OCI-LY3 (cell line): ENCODE data around the gene ST8SIA1.

Experiments
- H2AFZ ChIP-seq: fragments of 200-600, 300-600 bp; shearing (Covaris generic); 2 replicates; pipeline ENCODE4 v1.6.0; 2014; ENCODE audit warnings: antibody characterized with exemption, low read depth, low read length
- H3K27ac ChIP-seq: fragments of 200-600, 300-600 bp; sonication (generic); 2 replicates; pipeline ENCODE4 v1.5.1; 2014; ENCODE audit warnings: mild to moderate bottlenecking, low read length, moderate library complexity, mixed read lengths
- H3K27me3 ChIP-seq: fragments of 200-600, 300-600 bp; sonication (generic); 2 replicates; pipeline ENCODE4 v1.6.1; 2014; ENCODE audit warnings: low read depth, low read length, mixed read lengths
- H3K36me3 ChIP-seq: fragments of 200-600, 300-600 bp; sonication (generic); replicated peaks from 2 replicates; pipeline ENCODE3; 2014; ENCODE audit warnings: low read depth, low read length, mixed read lengths
- H3K4me1 ChIP-seq: fragments of 300-600, 200-600 bp; sonication (generic); 2 replicates; pipeline ENCODE4 v1.6.1; 2014; ENCODE audit warnings: low read length, mixed read lengths
- H3K4me2 ChIP-seq: fragments of 200-600, 300-600 bp; sonication (generic); 2 replicates; pipeline ENCODE4 v1.6.1; 2014; ENCODE audit warnings: low read length, mixed read lengths
- H3K4me3 ChIP-seq: fragments of 300-600, 200-600 bp; sonication (generic); 2 replicates; pipeline ENCODE4 v1.5.1; 2014; ENCODE audit warnings: antibody characterized with exemption, mild to moderate bottlenecking, low read length, moderate library complexity
- H3K79me2 ChIP-seq: fragments of 300-600, 200-600 bp; shearing (Covaris generic); 2 replicates; pipeline ENCODE4 v1.6.1; 2014; ENCODE audit warnings: mild to moderate bottlenecking, low read length, mixed read lengths
- H3K9ac ChIP-seq: fragments of 300-600, 200-600 bp; shearing (Covaris generic); 2 replicates; pipeline ENCODE4 v1.6.0; 2014; ENCODE audit warnings: mild to moderate bottlenecking, low read length, moderate library complexity
- H3K9me3 ChIP-seq: fragments of 200-600, 300-600 bp; shearing (Covaris generic); 2 replicates; pipeline ENCODE4 v1.6.1; 2014; ENCODE audit warnings: low read length, mixed read lengths; ENCODE audit not compliant: insufficient read depth
- H4K20me1 ChIP-seq: fragments of 200-600, 300-600 bp; sonication (generic); 2 replicates; pipeline ENCODE4 v1.6.1; 2016; ENCODE audit warnings: low read length, mixed read lengths; ENCODE audit not compliant: insufficient read depth
- EZH2phosphoT487 ChIP-seq: fragments of 200-600 bp; shearing (Covaris generic); IDR thresholded peaks from 2 replicates; pipeline ENCODE4 v1.6.1; 2018; ENCODE audit warnings: antibody characterized with exemption, mixed run types, low read depth
- TF ChIP-seq, protein P1 (sequence below): fragments of 200-600, 300-600 bp; sonication (generic); IDR thresholded peaks from 2 replicates; pipeline ENCODE4 v1.5.1; 2014; ENCODE audit warnings: antibody characterized with exemption, low read length, low read depth

Gene ST8SIA1

DNA sequence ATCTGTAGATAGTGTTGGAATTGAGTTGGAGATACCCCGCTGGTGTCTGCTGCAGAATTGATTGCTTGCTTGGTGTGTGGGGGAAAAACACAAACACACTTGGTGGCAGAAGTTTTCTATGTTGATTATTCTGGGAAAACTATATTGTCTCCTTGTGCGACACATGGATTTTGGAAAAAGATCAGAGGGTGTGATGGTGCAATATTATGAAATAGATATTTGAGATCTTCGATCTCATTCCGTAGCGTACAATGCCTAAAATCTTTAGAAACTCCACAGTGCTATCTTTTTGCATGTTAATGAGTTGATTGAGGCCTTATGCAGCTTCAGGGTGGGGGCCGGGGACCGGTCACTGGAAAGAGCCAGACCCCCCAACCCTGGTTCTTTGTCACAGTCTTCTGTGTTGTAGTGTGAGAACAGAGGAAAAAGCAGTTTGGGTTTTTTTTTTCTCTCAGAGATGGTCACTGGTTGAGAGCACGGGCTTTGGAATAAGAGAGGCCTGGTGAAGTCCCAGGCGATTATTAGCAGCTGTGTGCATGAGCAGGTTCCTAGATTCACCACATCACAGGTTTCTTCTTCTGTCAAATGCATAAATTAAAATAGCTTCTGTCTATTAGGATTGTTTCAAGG, 88.2 kb downstream of the ST8SIA1 start:
- Histone ChIP-seq H4K20me1 (no peaks in the 10 kb centered on the region), H3K4me2 (no peak overlapping the region), H3K27me3 (no peaks in the 10 kb centered on the region), H3K9ac (no peak overlapping the region), H3K4me1 (no peaks in the 10 kb centered on the region), H3K27ac (no peak overlapping the region), H2AFZ (no peak overlapping the region), H3K4me3 (no peak overlapping the region), H3K36me3 (no peaks in the 10 kb centered on the region), H3K79me2 (no peaks in the 10 kb centered on the region), H3K9me3 (no peaks in the 10 kb centered on the region)
- no peak for TF ChIP-seq EZH2phosphoT487
- TF ChIP-seq, protein P1, sequence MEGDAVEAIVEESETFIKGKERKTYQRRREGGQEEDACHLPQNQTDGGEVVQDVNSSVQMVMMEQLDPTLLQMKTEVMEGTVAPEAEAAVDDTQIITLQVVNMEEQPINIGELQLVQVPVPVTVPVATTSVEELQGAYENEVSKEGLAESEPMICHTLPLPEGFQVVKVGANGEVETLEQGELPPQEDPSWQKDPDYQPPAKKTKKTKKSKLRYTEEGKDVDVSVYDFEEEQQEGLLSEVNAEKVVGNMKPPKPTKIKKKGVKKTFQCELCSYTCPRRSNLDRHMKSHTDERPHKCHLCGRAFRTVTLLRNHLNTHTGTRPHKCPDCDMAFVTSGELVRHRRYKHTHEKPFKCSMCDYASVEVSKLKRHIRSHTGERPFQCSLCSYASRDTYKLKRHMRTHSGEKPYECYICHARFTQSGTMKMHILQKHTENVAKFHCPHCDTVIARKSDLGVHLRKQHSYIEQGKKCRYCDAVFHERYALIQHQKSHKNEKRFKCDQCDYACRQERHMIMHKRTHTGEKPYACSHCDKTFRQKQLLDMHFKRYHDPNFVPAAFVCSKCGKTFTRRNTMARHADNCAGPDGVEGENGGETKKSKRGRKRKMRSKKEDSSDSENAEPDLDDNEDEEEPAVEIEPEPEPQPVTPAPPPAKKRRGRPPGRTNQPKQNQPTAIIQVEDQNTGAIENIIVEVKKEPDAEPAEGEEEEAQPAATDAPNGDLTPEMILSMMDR = no peak

DNA sequence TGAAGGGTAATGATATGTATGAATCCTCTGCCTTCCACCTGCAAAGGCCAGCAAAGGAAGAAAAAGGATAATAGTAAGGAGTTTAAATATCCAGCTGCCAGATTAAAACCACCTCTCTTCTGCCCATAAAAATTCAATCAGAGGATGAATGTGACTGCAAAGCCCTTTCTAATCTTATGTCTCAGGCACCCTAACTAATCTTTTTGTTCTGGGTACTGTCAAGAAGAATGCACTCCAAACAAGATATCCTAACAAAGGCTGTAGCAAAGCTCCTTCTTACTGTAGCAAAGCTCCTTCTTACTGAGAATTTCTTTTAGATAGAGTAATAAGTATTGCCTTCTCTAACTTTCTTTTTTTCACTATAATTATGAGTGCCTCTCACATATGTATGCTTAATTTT, 91.8 kb downstream of the ST8SIA1 start:
- no peak overlapping the region for H3K27ac ChIP-seq
- H4K20me1 ChIP-seq = no peaks in the 10 kb centered on the region
- H3K9me3 ChIP-seq = 0 out of 2 replicates have a peak, but pooled peaks cover 4% of the 10 kb centered on the region
- H3K4me3 ChIP-seq = no peak overlapping the region
- no peak overlapping the region for H2AFZ ChIP-seq
- no peak overlapping the region for H3K4me2 ChIP-seq
- no peaks in the 10 kb centered on the region for H3K79me2 ChIP-seq
- H3K9ac ChIP-seq = no peak overlapping the region
- no peak for TF ChIP-seq EZH2phosphoT487
- no peaks in the 10 kb centered on the region for H3K4me1 ChIP-seq
- H3K36me3 ChIP-seq = no peaks in the 10 kb centered on the region
- H3K27me3 ChIP-seq = no peaks in the 10 kb centered on the region

DNA sequence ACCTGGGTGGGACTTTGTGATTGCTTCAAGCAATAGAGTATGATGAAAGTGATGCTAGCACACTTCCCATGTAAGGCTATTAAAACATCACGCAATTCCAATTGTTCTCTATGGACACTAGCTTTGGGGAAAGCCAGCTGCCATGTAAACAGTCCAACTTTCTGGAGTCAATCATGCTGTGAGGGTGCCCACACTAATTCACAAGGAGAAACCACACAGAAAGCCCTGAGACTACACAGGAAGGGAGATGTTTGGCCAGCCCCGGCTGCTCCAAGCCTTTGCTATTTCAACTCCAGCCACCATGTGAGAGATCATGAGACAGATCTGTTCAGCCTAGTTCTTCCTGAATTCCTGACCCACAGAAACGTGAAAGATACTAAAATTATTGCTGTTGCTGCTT, 96.3 kb downstream of the ST8SIA1 start:
- no peaks in the 10 kb centered on the region for H3K4me1 ChIP-seq
- no peak for TF ChIP-seq EZH2phosphoT487
- H4K20me1 ChIP-seq = no peaks in the 10 kb centered on the region
- 0 out of 2 replicates have a peak, but pooled peaks cover 4% of the 10 kb centered on the region for H3K9me3 ChIP-seq
- no peak overlapping the region for H3K9ac ChIP-seq
- H3K4me2 ChIP-seq = no peak overlapping the region
- no peaks in the 10 kb centered on the region for H3K27me3 ChIP-seq
- H3K79me2 ChIP-seq = no peaks in the 10 kb centered on the region
- H2AFZ ChIP-seq = no peak overlapping the region
- no peak overlapping the region for H3K4me3 ChIP-seq
- H3K27ac ChIP-seq = no peak overlapping the region
- no peaks in the 10 kb centered on the region for H3K36me3 ChIP-seq

DNA sequence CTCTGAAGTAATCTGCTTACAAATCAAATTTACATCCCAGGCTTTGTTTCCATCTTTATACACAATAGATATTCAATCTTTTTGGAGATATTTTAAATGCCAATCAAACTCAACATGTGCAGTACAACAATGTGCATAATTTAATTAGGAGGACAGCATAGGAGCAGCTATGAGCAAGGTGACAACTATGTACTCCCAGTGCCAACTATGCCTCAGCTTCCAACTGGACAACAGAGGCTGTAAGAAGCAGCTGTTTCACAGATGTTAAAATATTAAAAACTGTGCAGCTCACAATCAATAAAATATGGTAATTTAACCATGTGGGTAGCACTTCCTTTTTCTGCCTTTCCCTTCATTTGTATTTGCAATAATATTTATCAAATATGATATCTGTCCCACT, 99.9 kb downstream of the ST8SIA1 start:
- H3K4me3 ChIP-seq = no peak overlapping the region
- no peaks in the 10 kb centered on the region for H4K20me1 ChIP-seq
- H3K9me3 ChIP-seq = no peaks in the 10 kb centered on the region
- no peaks in the 10 kb centered on the region for H3K79me2 ChIP-seq
- TF ChIP-seq, protein P1 = no peak
- no peak for TF ChIP-seq EZH2phosphoT487
- H3K36me3 ChIP-seq = no peaks in the 10 kb centered on the region
- H3K4me1 ChIP-seq = peaks cover 3% of the 10 kb centered on the region; the same call in 1 of the 2 replicates
- no peak overlapping the region for H3K9ac ChIP-seq
- no peaks in the 10 kb centered on the region for H3K27me3 ChIP-seq
- no peak overlapping the region for H3K27ac ChIP-seq
- H2AFZ ChIP-seq = no peak overlapping the region
- H3K4me2 ChIP-seq = no peak overlapping the region

DNA sequence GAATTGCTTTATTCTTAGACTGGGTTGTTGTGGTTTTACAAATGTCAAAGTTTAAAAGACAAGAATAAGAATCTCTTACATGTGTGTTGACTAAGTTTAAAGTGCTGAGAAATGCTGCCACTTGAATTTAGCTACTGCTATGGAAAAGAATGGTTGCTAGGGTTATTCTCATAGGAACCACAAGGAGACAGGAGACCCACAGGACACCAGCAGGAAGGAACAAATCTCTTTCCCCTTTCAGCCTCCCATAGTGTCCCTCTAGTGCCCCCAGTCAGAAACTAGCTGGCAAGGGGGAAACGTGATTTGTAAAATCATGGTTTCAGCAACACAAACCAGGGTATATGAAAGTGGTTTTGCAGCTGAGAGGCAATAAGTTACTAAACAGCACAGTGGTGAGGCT, 102.7 kb downstream of the ST8SIA1 start:
- Histone ChIP-seq H2AFZ (no peak overlapping the region), H3K4me1 (peaks cover 3% of the 10 kb centered on the region; the same call in 1 of the 2 replicates), H4K20me1 (no peaks in the 10 kb centered on the region), H3K27me3 (no peaks in the 10 kb centered on the region), H3K27ac (no peak overlapping the region), H3K4me3 (no peak overlapping the region), H3K79me2 (no peaks in the 10 kb centered on the region), H3K4me2 (no peak overlapping the region), H3K36me3 (no peaks in the 10 kb centered on the region), H3K9me3 (no peaks in the 10 kb centered on the region), H3K9ac (no peak overlapping the region)
- TF ChIP-seq EZH2phosphoT487 = no peak
- TF ChIP-seq, protein P1 = no peak
